DMS114 treated with DMSO at 0.1 percent for 48 hours (cell line): ENCODE measurements around the gene PLXNB3.

ENCODE experiments used
- DNase-seq: peaks from one replicate; lab custom pipeline; 2025; ENCODE audit not compliant: unreplicated experiment; lab: John Stamatoyannopoulos, UW

PLXNB3 gene

DNA sequence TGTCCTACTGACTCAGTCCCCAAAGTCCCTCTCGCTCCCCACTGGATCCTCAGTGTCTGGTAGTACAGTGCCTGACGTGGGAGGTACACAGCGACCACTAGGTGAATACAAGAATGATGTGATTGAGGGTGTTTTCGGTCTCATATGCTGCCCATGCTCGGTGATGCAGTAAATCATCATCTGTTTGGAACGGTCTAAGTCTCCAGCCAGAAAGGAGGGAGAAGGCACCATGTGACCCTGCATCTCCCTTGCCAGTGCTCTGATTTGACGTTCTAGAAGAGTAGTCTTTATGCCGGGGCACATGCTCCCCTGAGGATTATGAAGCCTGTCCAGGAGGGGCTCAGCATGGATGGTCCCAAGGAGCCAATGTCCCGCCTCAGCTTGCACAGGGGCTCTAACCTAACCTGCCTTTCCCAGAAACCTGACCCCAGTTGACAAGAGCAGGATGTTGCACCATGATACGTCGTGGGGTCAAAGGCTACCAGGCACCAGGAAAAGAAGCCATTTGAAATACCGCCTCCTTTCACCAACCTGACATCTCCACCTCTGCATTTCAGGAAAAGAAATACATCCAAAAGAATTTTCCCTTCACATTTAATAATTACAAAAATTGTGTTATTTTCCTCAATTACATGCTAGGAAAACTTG is 13.8 kb upstream of the PLXNB3 start:
- DNase-seq = no peak

DNA sequence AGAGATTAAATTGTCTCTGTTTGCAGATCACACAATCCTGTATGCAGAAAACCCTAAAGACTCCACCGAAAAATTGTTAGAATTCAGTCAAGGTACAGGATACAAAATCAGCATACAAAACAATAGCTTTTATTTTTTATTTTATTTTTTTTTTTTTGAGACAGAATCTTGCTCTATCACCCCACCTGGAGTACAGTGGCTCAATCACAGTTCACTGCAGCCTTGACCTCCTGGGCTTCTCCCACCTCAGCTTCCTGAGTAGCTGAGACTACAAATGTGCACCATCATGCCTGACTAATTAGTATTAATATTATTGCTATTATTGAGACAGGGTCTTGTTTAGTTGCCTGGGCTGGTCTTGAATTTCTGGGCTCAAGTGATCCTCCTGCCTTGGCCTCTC is 8.9 kb upstream of the PLXNB3 start:
- DNase-seq = no peak

DNA sequence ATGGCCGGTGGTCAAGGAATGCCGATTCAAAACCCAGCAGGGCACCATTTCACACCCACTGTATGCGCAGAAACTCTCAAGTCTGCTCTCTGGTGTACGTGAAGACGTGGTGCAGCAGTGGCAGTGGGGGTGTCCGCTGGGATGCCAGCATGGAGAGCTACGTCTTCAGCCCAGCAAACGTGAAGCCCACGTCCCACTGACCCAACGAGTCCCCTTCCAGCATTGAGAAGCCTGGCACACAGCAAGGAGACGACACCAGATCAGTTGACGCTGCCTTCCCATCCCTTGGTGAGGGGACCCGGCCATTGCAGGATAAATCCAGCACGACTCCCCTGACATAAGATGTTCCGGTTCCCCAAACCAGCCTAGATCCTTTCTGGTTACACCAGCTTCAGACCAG is 2.2 kb upstream of the PLXNB3 start:
- peak; percentile 1 for DNase-seq

DNA sequence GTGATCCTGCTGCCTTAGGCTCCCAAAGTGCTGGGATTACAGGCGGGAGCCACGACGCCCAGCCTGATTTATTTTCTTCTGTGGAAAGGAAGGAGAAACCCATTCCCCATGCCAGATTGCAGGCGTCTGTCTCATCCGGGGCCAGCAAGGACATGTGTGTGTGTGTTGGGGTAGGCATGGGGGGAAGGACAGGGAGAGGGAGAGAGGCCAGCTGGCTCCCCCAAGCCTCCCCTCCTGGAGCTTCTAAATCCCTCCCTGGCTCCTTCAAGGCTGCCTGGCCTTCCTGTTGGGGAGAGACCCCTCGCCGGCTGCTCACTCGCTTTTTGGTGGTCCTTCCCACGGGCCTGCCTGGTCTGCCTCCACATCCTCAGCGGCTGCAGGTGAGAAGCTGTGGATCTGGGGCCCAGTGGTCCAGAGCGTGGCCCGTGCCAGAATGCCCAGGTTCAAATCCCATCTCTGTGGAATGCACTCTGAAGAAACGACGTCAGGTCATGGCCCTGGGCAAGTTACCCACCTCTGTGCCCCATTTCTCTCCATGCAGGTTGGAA is 1.3 kb upstream of the PLXNB3 start:
- DNase-seq = no peak

DNA sequence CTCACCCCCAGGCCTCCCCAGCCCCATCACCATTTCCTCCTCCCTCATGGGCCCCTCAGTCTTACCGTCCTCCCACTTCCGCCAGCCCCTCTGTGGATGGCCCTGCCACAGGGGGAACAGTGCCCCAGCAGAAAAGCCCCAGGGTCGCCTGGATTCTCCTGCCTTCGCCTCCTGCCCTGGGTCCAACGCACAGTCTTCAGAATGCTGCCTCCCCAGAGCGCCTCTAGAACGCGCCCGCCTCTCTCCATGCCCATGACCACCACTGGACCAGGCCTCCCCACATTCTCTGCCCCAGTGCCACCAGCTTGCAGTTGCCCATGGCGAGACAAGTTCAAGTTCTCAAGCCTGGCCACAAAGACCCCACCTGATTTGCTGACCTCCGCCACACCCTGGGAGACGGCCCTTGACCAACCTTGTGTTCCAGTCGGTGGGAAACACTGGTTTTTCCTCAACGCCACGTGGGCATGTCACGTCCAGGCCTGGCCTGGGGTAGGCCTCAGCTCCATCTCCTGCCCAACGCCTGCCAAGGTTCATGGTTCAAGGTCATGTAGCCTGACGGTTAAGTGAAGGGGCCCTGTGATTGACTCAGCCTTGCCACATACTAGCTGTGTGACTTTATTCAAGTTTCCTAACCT is 634 bp upstream of the PLXNB3 start:
- no peak for DNase-seq

DNA sequence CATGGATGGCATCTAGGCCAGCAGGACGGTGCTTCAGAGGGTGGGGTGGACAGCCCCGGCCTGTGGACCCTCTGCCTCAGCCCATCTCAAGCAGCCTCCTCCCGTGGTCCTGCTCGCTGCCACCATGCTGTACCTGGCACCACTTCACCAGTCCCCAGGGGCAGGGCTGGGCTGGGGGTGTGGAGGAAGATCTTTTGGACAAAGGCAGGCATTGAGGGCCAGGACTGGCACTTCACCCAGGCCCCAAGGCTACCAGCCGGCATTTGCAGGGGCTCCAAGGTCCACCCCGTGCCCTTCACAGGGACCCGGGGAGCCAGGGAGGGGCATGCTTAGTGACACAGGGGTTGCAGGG is 713 bp downstream of the PLXNB3 start:
- DNase-seq = no peak

DNA sequence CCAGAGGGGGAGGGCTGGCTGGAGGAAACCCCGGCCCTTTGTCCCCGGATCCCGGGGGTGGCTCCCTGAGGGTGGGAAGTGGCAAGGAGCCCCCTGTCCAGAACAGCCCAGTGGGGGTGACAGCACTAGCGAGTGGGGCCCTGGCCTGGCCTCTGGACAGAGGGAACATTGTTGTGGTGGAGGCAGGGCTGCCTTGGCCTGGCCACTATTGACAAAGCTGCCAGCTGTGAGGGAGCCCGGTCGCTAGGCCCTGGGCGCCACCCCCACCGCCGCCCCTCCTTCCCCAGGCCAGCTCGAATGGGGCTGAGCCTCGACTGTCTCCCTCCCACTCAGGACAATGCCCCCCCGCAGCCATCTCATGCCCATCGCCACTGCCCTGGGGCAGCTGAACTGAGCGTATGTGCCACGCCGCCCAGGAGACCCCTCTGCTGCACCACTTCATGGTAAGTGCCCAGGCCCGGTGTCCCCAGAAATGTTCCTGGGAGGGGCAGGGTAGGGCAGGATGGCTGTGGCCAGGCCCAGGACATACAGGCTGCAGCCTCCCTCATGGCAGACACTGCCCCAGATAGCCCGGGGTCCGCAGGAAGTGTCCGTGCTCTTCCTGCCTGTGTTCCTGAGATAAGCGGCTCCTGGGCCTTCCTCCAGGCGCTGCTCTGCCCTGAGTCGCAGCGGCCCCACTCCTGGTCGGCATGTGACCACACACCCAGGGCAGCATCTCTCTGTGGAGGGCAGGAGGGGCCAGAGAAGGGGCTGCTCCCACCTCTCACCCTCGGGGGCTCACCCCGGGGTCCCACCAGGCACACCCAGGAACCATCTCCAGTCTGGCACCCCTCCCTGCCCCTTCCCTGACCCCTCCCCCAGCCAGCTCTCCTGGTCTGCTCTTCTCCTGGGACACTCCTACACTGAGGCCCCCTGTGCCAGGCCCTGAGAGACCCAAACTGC is 1.4 kb downstream of the PLXNB3 start:
- DNase-seq = no peak

DNA sequence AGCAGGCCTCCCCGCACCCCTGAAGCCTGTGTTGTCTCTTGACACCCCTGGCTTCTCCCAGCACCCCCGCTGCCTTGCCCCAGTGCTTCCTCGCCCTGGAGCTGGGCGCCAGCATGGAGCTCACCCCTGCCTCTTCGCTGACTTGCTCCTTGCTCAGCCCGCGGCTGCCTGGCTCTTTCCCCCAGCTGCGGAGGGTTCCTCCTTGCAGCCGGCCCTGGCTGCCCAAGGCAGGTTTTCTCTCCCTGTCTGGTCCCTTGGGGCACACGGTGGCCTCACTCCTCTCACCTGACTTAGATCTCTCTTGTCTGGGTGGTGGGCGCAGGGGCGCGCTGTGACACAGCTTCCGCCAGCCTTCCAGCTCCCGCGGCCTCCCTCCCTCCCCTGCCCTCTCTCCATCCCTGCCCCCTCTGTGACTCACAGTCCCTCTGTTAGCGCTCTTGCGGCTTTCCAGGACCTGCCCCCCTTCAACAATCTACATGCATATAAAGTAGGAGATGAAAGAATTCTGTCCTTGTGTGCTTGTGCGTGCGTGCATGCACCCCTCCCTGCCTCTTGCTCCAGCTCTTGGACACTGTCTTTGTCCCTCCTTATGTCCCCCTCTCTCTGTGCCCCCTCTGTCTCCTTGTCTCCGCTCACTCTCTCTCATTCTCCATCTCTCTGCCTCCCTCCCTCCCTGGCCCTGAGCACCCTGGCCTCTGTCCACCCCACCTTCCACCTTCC is 2.2 kb downstream of the PLXNB3 start:
- no peak for DNase-seq

DNA sequence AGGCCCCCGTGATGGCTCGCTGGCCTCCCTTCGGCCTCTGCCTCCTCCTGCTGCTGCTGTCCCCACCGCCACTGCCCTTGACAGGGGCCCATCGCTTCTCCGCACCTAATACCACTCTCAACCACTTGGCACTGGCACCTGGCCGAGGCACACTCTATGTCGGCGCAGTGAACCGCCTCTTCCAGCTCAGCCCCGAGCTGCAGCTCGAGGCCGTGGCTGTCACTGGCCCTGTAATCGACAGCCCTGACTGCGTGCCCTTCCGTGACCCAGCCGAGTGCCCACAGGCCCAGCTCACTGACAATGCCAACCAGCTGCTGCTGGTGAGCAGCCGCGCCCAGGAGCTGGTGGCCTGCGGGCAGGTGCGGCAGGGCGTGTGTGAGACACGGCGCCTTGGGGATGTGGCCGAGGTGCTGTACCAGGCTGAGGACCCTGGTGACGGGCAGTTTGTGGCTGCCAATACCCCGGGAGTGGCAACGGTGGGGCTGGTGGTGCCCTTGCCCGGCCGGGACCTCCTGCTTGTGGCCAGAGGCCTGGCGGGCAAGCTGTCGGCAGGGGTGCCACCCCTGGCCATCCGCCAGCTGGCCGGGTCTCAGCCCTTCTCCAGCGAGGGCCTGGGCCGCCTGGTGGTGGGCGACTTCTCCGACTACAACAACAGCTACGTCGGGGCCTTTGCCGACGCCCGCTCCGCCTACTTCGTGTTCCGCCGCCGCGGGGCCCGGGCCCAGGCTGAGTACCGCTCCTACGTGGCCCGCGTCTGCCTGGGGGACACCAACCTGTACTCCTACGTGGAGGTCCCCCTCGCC is 3.0 kb downstream of the PLXNB3 start:
- DNase-seq = no peak

DNA sequence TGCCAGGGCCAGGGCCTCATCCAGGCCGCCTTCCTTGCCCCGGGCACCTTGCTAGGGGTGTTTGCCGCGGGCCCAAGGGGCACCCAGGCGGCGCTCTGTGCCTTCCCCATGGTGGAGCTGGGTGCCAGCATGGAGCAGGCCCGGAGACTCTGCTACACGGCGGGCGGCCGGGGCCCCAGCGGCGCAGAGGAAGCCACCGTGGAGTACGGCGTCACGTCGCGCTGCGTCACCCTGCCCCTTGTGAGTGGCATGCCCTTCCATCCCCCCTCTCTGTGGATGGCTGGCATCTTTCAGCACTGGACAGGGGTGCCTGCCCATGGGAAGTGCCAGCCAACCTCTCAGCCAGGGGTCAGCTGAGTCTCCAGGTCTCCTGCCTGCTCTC is 3.6 kb downstream of the PLXNB3 start:
- DNase-seq = no peak

DNA sequence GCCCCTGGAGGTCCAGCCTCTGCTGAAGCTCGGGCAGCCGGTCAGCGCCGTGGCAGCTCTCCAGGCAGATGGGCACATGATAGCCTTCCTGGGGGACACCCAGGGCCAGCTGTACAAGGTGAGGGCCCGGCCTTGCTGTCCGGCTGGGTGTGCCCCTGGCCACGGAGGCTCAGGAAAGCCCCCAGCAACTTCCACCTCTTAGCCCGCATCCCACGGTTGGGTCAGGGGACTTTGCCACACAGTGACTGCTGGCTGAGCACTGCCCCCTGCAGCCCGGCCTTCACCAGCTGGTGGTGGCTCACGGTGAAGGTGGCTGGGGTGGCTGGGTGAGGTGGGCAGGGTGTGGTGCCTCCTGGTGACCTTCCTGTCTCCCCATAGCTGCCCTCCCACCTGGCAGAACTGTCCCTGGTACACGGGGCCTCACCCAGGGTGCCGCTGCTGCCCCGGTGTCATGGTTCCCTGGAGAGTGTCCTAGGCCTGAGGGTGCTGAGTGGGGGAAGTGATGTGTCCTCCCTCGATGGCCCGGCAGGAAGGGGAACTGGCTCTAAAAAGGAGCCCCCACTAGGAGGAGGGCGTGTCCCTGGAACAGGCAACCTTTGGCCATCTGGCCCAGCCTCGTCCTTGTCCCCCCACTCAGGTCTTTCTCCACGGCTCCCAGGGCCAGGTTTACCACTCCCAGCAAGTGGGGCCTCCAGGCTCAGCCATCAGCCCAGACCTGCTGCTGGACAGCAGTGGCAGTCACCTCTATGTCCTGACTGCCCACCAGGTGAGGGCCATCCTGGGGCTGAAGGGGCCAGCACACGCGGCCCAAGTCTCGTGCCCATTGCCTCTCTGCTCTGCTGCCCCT is 4.5 kb downstream of the PLXNB3 start:
- DNase-seq = no peak

DNA sequence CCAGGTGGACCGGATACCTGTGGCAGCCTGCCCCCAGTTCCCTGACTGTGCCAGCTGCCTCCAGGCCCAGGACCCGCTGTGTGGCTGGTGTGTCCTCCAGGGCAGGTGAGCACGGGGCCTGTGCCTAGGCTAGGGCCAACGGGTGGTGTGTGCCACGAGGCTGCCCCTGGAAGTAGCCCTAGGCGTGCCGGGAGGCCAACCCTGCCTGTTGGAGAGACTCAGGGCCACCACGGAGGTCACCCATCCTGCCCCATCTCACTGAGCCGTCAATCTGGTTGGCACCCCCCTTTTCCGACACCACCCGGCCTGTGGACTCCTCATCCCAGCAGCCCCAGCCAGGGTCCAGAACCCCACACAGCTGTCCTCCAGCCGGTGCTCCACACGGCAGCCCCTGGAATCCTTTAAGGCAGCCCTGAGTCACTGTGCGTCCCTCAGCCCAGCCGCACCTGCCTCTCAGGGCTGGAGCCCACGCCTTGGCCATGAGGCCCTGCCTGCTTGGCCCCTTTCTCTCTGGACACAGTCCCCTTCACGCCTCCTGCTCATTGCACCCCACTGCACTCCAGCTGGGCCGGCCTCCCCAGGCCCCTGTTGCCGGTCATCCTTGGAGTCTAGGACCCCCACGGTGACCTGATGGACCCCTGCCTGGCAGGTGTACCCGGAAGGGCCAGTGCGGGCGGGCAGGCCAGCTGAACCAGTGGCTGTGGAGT is 5.3 kb downstream of the PLXNB3 start:
- DNase-seq = no peak

DNA sequence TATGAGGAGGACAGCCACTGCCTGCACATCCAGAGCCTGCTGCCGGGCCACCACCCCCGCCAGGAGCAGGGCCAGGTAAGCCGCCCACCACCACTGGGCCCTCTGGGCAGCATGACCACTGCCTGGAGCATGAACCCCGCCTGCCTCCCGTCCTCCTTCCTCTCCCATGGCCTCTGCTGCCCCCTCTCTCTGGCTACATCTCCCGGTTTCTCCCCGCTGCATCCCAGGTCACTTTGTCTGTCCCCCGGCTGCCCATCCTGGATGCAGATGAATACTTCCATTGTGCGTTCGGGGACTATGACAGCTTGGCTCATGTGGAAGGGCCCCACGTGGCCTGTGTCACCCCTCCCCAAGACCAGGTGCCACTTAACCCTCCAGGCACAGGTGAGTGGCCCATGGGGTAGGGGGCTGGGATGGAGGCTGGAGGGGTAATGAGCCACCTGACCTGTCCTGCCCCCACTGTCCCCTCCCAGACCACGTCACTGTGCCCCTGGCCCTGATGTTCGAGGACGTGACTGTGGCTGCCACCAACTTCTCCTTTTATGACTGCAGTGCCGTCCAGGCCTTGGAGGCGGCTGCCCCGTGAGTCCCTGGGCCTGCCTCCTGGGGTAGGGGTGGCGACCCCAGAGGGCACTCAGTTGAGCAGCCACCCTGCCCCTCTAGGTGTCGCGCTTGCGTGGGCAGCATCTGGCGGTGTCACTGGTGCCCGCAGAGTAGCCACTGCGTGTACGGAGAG is 6.0 kb downstream of the PLXNB3 start:
- no peak for DNase-seq

DNA sequence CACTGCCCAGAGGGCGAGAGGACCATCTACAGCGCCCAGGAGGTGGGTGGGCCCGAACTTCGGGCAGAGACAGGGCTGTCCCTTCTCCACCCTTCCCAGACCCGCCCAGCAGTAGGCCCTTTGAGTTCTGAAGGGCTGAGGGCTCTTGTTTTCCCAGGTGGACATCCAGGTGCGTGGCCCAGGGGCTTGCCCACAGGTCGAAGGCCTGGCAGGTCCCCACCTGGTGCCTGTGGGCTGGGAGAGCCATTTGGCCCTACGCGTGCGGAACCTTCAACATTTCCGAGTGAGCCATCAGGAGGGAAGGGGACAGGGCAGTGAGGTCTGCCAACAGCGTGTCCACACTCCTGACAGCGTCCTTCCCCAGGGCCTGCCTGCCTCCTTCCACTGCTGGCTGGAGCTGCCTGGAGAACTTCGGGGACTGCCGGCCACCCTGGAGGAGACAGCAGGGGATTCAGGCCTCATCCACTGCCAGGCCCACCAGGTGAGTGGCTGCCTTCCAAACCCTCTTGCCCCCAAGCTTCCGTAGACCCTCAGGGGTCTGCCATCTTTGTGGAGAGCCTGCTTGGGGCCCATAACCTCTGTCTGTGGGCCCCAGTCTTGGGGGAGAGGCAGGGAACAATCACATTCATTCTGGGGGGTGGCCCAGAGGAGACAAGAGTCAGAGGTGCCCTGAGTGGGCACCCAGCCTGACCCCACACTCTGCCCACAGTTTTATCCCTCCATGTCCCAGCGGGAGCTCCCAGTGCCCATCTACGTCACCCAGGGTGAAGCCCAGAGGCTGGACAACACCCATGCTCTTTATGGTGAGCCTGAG is 6.8 kb downstream of the PLXNB3 start:
- DNase-seq = no peak

DNA sequence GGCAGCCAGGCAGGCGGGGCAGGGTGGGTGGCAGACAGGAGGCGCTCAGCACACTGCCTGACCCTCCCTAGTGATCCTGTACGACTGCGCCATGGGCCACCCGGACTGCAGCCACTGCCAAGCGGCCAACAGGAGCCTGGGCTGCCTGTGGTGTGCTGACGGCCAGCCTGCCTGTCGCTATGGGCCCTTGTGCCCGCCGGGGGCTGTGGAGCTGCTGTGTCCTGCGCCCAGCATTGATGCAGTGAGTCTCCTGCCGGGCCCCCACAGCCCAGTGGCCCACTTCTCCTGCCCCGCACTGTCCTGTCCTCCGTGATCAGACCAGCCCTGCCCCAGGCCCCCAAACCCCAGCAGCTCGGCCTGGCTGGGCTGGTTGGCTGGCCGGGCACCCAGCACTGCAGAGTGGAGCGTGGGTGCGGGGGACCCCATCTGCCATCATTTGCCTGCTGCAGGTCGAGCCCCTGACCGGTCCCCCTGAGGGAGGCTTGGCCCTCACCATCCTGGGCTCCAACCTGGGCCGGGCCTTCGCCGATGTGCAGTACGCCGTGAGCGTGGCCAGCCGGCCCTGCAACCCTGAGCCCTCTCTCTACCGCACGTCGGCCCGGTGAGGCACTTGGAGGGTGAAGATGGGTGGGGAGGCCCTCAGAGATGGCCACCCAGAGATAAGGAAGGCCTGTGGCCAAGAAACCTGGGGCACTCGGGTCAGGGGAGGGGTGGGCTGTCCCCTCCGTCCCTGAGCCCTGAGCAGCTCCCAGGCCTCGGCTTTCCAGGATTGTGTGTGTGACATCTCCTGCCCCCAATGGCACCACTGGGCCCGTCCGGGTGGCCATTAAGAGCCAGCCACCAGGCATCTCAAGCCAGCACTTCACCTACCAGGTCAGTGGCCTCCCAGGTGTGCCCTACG is 7.6 kb downstream of the PLXNB3 start:
- DNase-seq = no peak
